SW480 (cell line): Measurements from ENCODE around the gene HPSE.
"Not testable (repeated sequence)": the region's sequence is repeated elsewhere in the genome, so short reads cannot be mapped to it uniquely, and the experiment has no call there.

Source experiments
- DNase-seq: peaks from one replicate; pipeline ENCODE4 v3.0.0-alpha.2; 2016; ENCODE audit warnings: low spot score

The HPSE gene

GRCh38 chr4:83331956-83332355, 2.7 kb downstream of the HPSE start:
- DNase-seq = no peak

- DNase-seq = no peak
Observed at GRCh38 chr4:83329521-83330110, 5.0 kb downstream of the HPSE start.

DNA sequence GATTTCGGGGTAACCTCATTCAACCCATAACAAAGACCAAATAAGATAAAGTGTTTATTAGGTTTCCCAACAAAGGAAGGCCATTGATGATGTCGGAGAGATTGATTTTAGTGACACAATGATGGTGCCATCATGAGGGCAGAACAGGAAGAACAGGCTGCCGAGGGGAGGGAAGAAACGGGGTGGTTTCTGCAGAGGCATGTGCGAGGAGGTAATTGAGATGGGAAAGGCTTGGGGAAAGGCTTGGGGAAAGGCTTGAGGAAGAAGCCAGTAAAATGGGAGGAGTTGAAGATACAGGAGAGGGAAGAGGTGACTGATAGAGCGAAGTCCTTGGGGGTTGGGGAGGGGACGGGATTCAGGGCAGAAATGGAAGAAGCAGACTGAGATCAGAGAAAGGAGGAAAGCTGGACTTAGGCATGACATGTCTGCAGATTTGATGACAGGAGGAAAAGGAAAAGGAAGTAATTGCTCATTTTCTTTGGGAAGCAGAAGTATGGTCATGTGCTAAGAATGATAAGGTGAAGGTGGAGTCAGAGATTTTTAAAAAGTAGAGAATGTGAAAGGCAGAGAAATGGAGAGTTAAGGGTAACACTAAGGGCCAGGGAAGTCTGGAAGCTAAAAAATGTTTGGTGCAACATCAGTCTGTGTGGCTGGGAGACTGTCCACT, 6.0 kb downstream of the HPSE start:
- no peak for DNase-seq

GRCh38 chr4:83326546-83326945, 8.1 kb downstream of the HPSE start:
- DNase-seq = no peak

- DNase-seq = not testable (repeated sequence)
Observed at GRCh38 chr4:83325306-83325705, 9.3 kb downstream of the HPSE start.

DNA sequence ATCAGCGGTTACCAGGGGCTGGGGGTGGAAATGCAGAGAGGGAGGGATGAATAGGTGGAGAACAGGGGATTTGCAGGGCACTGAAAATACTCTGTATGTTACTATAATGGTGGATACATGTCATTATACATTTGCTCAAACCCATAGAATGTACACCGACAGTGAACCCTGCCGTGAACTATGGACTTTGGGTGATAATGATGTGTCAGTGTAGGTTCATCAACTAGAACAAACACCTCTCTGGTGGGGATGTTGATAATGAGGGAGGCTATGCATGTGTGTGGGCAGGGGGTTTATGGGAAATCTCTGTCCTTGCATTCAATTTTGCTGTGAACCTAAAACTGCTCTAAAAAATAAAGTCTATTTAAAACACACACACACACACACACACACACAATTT, 11.5 kb downstream of the HPSE start:
- no peak for DNase-seq

DNA sequence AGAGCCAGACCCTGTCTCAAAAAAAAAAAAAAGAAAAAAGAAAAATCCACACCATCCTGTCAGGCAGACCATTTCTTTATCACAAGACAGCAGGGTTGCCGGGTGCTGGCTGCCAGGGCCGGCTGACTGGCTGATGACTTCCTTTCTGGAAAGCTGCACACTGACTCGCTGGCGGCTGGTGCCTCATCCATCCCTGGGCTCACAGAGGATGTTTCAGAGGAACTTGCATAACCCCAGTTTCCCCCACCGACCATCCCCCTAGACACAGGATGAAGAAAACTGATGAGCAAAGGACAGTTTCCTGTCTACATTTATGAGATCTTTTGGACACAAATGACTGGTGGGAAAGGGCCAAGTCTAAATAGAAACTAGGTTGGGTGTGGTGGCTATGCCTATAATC, 14.1 kb downstream of the HPSE start:
- no peak for DNase-seq

DNA sequence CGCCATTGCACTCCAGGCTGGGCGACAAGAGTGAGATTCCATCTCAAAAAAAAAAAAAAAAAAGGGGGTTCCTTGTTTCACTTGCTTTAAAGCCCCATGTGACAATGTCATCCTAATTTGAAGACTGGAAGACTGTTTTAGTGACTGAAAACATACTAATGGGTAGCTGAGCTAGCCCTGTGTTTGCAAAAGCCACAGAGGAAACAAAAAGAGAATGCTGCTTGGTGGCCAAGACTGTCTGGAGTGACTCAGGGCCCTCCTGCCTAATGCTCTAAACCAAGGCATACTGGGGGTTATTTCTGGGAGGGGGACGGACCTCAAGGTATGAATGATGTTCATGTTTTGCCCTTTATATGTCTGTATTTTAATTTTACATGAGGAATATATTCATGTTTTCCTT, 16.0 kb downstream of the HPSE start:
- DNase-seq = no peak

DNA sequence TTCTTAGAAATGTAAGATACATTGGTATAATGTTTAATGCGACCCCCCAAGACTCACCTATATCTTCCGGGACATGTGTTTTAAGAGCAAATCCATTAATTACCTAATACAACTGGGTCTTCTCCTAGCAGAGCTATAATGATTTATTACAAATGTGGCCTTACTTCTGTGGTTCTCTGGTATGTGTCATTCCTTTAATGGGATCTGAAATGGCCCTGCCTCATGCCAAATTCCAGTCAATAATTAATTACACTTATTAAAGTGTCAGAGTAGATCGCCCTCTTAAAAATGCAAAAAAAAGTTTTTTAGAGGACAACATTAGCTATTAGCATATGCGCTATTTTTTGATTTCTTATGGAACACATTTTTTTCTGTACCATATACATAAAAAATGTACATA, 17.0 kb downstream of the HPSE start:
- no peak for DNase-seq

GRCh38 chr4:83316459-83317165, 18.0 kb downstream of the HPSE start:
- DNase-seq = no peak

- DNase-seq = no peak
Observed at GRCh38 chr4:83315341-83315870, 19.2 kb downstream of the HPSE start.

GRCh38 chr4:83308672-83309071, 26.0 kb downstream of the HPSE start:
- no peak for DNase-seq

GRCh38 chr4:83307920-83308319, 26.7 kb downstream of the HPSE start:
- no peak for DNase-seq

GRCh38 chr4:83305187-83305586, 29.5 kb downstream of the HPSE start:
- no peak for DNase-seq

DNA sequence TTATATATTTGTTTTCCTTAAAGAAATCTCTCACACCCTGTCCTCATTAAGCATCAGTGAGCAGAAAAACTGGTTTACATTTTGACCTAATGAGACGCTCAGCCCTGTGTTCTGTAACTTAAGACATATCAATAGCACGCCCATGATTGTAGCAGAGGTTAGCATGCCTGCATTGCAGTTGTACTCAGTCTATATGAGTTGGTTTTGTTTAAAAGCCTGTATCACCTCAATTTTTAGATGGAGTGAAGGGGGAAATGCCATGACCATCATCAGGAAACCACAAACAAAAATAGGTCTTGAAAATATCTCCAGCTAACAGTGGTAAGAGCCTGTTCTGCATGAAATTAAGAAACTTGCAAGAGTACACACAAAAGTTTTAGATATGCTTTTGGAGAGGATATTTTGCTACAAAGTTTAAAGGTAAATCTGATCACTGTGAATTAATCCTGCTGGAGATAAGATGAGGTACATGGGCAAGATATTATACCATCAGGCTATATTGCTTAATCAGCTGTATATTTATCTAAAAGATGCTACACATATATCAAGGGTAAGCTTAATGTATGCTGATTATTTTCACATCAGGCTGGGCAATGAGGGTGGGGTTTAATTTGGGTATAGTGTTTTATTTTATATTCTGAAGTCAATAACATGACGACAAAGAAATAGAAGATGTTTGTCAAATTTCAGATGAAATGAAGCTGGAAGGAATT, 36.9 kb downstream of the HPSE start:
- no peak for DNase-seq

GRCh38 chr4:83293305-83294046, 41.2 kb downstream of the HPSE start:
- DNase-seq = no peak

DNA sequence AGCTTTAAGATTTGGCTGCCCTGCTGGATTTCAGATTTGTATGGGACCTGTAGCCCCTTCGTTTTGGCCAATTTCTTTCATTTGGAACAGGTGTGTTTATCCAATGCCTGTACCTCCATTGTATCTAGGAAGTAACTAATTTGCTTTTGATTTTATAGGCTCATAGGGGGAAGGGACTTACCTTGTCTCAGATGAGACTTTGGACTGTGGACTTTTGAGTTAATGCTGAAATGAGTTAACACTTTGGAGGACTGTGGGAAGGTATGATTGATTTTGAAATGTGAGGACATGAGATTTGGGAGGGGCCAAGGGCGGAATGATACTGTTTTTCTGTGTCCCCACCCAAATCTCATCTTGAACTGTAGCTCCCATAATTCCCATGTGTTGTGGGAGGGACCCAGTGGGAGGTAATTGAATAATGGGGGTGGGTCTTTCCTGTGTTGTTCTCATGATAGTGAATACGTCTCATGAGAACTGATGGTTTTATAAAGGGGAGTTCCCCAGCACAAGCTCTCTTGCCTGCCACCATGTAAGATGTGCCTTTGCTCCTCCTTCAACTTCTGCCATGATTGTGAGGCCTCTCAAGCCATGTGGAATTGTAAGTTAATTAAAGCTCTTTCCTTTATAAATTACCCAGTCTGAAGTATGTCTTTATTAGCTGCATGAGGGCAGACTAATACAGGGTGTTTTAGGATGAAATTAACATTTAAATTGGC, 44.4 kb downstream of the HPSE start:
- DNase-seq = not testable (repeated sequence)

- DNase-seq = not testable (repeated sequence)
Observed at GRCh38 chr4:83288381-83288780, 46.3 kb downstream of the HPSE start.

DNA sequence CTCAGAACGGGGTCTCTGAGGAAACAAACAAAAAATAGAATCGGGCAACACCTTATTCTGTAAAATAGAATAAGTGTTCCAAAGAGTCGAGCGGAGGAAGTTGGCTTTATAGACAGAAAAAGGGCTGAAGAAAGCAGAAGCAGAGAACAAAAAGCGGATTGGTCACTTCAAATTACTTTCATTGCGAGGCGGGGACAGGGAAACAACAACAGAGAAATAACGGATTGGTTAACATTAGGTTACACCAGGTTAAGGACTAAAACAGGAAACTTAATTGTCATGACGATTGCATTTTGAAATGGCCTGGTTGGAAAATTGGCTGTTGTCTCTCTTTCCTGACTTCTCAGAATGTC, 49.6 kb downstream of the HPSE start:
- DNase-seq = peak; percentile 32

DNA sequence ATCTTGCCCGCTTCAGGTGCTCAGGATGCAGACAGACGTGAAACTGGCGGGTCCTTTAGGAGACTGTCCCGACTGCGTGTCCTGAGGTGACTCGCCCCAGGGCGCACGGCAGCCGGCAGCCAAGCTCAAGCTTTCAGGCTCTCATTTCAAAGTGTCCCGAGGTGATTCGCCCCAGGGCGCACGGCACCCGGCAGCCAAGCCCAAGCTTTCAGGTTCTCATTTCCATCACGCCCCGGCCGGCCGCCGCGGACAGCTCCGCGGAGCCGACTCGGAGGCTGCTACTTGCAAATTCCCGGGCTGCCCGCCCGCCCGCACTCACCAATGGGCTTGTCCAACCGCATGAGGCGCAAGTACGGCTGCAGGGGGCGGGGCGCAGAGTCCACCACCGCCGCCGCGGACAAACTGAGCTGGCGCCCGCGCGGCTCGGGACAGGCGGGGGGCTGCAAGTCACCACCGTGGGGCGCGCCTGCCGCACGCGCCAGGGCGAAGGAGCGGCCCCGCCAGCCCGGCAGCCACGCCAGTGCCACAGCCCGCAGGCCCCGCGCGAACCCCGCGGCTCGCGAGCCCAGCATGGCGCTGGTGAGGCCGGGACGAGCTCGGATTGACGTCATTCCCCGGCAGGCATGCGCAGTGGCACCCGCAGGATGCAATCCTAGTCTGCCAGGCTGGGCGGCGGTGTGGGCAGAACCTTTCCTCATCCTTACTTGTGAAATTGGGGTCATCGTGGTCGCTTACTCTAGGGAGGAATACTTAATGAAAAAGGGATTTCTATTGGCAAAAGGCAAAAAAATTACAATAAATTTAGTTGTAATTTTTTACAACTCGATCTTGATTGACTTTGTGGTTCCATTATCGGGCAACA, 50.2 kb downstream of the HPSE start, which contains the start of gene COQ2:
COQ2 (minus strand) TSS at position 606 of the 862 bp plus-strand sequence; CDS start at position 572, 34 bp downstream.
- DNase-seq = peak; percentile 83
